HepG2 (cell line): ENCODE results near the gene PET117. TPM values are rescaled to one million over a fixed set of nuclear protein-coding genes. Genes with fewer than 3 reads are reported as not detected.

Source experiments
- BHLHE40 ChIP-seq: IDR thresholded peaks from 2 replicates; pipeline ENCODE4 v1.6.1; 2011; ENCODE audit warnings: low read length, improper control_type of control experiment
- DNMT1 ChIP-seq: sonication (generic); formaldehyde crosslinking; IDR thresholded peaks from 2 replicates; pipeline ENCODE4 v1.5.1; 2020; ENCODE audit warnings: mild to moderate bottlenecking, missing genetic modification reagents
- E2F2 ChIP-seq: sonication (generic); formaldehyde crosslinking; IDR thresholded peaks from 2 replicates; pipeline ENCODE4 v1.4.0; 2020; ENCODE audit warnings: missing genetic modification reagents, borderline replicate concordance
- FOSL2 ChIP-seq: sonication (generic); formaldehyde crosslinking; IDR thresholded peaks from 2 replicates; pipeline ENCODE4 v1.4.0; 2020; ENCODE audit warnings: missing genetic modification reagents
- HOXA9 ChIP-seq: sonication (generic); formaldehyde crosslinking; IDR thresholded peaks from 2 replicates; pipeline ENCODE4 v1.8.1; 2022; ENCODE audit warnings: missing genetic modification reagents, mild to moderate bottlenecking, moderate library complexity, borderline replicate concordance
- HOXD1 ChIP-seq: sonication (generic); formaldehyde crosslinking; IDR thresholded peaks from 2 replicates; pipeline ENCODE4 v1.5.0; 2020; ENCODE audit warnings: missing genetic modification reagents
- MXD3 ChIP-seq: IDR thresholded peaks from 2 replicates; pipeline ENCODE4 v1.6.1; 2016; ENCODE audit warnings: mild to moderate bottlenecking, missing biosample characterization, missing genetic modification reagents
- MYNN ChIP-seq: sonication (generic); formaldehyde crosslinking; IDR thresholded peaks from 2 replicates; pipeline ENCODE4 v1.4.0; 2020; ENCODE audit warnings: mild to moderate bottlenecking, low read depth, missing genetic modification reagents
- PRDM10 ChIP-seq: sonication (generic); formaldehyde crosslinking; IDR thresholded peaks from 2 replicates; pipeline ENCODE4 v1.4.0; 2020; ENCODE audit warnings: low read depth, missing genetic modification reagents
- SALL1 ChIP-seq: sonication (generic); formaldehyde crosslinking; IDR thresholded peaks from 2 replicates; pipeline ENCODE4 v1.8.0; 2022; ENCODE audit warnings: mild to moderate bottlenecking, missing genetic modification reagents
- SMAD3 ChIP-seq: sonication (generic); formaldehyde crosslinking; IDR thresholded peaks from 2 replicates; pipeline ENCODE4 v1.4.0; 2020; ENCODE audit warnings: missing genetic modification reagents
- SNAPC2 ChIP-seq: sonication (generic); formaldehyde crosslinking; IDR thresholded peaks from 2 replicates; pipeline ENCODE4 v1.8.1; 2022; ENCODE audit warnings: mild to moderate bottlenecking, missing genetic modification reagents
- STAG1 ChIP-seq: sonication (generic); formaldehyde crosslinking; IDR thresholded peaks from 2 replicates; pipeline ENCODE4 v1.4.0; 2020; ENCODE audit warnings: missing genetic modification reagents
- SYNCRIP ChIP-seq: fragments of 200-400 bp; formaldehyde crosslinking; IDR thresholded peaks from 2 replicates; pipeline ENCODE4 v1.6.1; 2018; ENCODE audit warnings: mild to moderate bottlenecking, low read depth, low read length; ENCODE audit not compliant: insufficient read depth
- ZBTB1 ChIP-seq: sonication (generic); formaldehyde crosslinking; IDR thresholded peaks from 2 replicates; pipeline ENCODE4 v1.4.0; 2020; ENCODE audit warnings: missing genetic modification reagents, borderline replicate concordance
- ZBTB33 ChIP-seq: sonication (generic); formaldehyde crosslinking; IDR thresholded peaks from 2 replicates; pipeline ENCODE4 v1.4.0; 2020; ENCODE audit warnings: missing genetic modification reagents
- ZKSCAN1 ChIP-seq: fragments of 150-350 bp; IDR thresholded peaks from 2 replicates; pipeline ENCODE4 v1.6.1; 2014; ENCODE audit warnings: low read length
- ZNF224 ChIP-seq: sonication (generic); formaldehyde crosslinking; IDR thresholded peaks from 2 replicates; pipeline ENCODE4 v1.5.0; 2020; ENCODE audit warnings: mild to moderate bottlenecking, missing genetic modification reagents
- ZNF225 ChIP-seq: sonication (generic); formaldehyde crosslinking; IDR thresholded peaks from 2 replicates; pipeline ENCODE4 v1.4.0; 2020; ENCODE audit warnings: mild to moderate bottlenecking, missing genetic modification reagents
- ZNF263 ChIP-seq: sonication (generic); formaldehyde crosslinking; IDR thresholded peaks from 2 replicates; pipeline ENCODE4 v1.4.0; 2020; ENCODE audit warnings: missing genetic modification reagents
- ZNF335 ChIP-seq: sonication (generic); formaldehyde crosslinking; IDR thresholded peaks from 2 replicates; pipeline ENCODE4 v1.4.0; 2020; ENCODE audit warnings: missing genetic modification reagents
- ZNF350 ChIP-seq: sonication (generic); formaldehyde crosslinking; IDR thresholded peaks from 2 replicates; pipeline ENCODE4 v1.4.0; 2020; ENCODE audit warnings: mild to moderate bottlenecking, low read depth, missing genetic modification reagents, borderline replicate concordance
- ZNF556 ChIP-seq: sonication (generic); formaldehyde crosslinking; IDR thresholded peaks from 2 replicates; pipeline ENCODE4 v1.4.0; 2020; ENCODE audit warnings: mild to moderate bottlenecking, missing genetic modification reagents, borderline replicate concordance
- ZNF766 ChIP-seq: sonication (generic); formaldehyde crosslinking; IDR thresholded peaks from 2 replicates; pipeline ENCODE4 v1.5.0; 2020; ENCODE audit warnings: missing genetic modification reagents, borderline replicate concordance
- ZSCAN22 ChIP-seq: sonication (generic); formaldehyde crosslinking; IDR thresholded peaks from 2 replicates; pipeline ENCODE4 v1.4.0; 2020; ENCODE audit warnings: mild to moderate bottlenecking, missing genetic modification reagents
- polyA plus RNA-seq, 8 experiments: library from polyadenylated mRNA; depleted of rRNA in 3 of 8; stranded (reverse) in 7 of 8; unstranded in 1 of 8; fragments of >200 nt; fragmentation: Illumina TruSeq in 4 of 8; extraction: Trizol in 4 of 8; gene quantifications; 2 replicates each; pipeline versions ENCODE4 v1.2.1 to v1.2.3, GENCODE V29; 2011 to 2016; ENCODE audit warnings: low read depth in 4 of 8, missing spikeins in 1 of 8, mixed read lengths in 1 of 8; ENCODE audit not compliant: insufficient read depth in 1 of 8
- total RNA-seq, 5 experiments: library from RNA; depleted of rRNA; stranded (reverse); fragments of >200 nt; fragmentation: Illumina TruSeq; extraction: Trizol; gene quantifications; 2 replicates each; pipeline ENCODE4 v1.2.3, GENCODE V29; 2016; ENCODE audit warnings: low read depth in 1 of 5

PET117 gene
- total and polyA plus RNA-seq, 2 of the 13 experiments (the other 11 are each of a cell fraction or from before 2014, with no cell fraction given): 22.2 to 48.2 TPM

- TF ChIP-seq PRDM10 (CRISPR knock-in tag) (no peak; the same call in 1 of the 2 replicates), MYNN (no peak), ZNF263 (CRISPR knock-in tag) (no peak), MXD3 (CRISPR knock-in tag) (no peak), ZNF335 (CRISPR knock-in tag) (0 out of 2 replicates have a peak, but pooled peaks have one; percentile 35), DNMT1 (CRISPR knock-in tag) (no peak), ZNF766 (no peak), ZBTB33 (CRISPR knock-in tag) (no peak), SMAD3 (0 out of 2 replicates have a peak, but pooled peaks have one; percentile 46), ZNF350 (no peak), BHLHE40 (no peak), ZSCAN22 (CRISPR knock-in tag) (no peak), ZNF556 (CRISPR knock-in tag) (no peak), HOXD1 (no peak), SYNCRIP (no peak), ZBTB1 (CRISPR knock-in tag) (no peak), ZKSCAN1 (no peak), ZNF224 (CRISPR knock-in tag) (no peak), STAG1 (no peak), ZNF225 (CRISPR knock-in tag) (no peak), SALL1 (CRISPR knock-in tag) (peak; percentile 58; the same call in 1 of the 2 replicates), E2F2 (CRISPR knock-in tag) (no peak), HOXA9 (CRISPR knock-in tag) (no peak), FOSL2 (peak; percentile 88), SNAPC2 (CRISPR knock-in tag) (no peak)
These were observed 7.0 kb downstream of the PET117 start (continued) for GRCh38 chr20:18144541-18145099.
